CD4-positive, alpha-beta T cell treated with Interleukin-10 for 1 hour (primary cell): ENCODE results near the gene CBARP.
"Not testable (repeated sequence)": the region's sequence is repeated elsewhere in the genome, so short reads cannot be mapped to it uniquely, and the experiment has no call there.

Source experiments
- DNase-seq: peaks from one replicate; pipeline ENCODE4 v3.0.0-alpha.2; 2020

CBARP gene

DNA sequence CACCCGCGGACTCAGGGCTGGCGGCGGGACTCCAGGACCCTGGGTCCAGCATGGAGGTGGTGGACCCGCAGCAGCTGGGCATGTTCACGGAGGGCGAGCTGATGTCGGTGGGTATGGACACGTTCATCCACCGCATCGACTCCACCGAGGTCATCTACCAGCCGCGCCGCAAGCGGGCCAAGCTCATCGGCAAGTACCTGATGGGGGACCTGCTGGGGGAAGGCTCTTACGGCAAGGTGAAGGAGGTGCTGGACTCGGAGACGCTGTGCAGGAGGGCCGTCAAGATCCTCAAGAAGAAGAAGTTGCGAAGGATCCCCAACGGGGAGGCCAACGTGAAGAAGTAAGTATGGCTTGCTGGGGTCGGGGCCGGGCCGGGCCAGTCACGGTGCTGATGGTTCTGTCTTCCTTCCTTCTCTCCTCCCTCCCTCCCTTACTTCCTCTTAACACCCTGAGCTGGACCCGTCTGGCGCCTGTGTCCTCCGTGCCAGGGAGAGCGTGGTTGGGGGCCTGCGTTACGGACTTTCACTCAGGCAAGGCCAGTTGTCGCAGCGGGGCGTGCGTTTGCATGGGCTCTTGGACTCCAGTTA is 30.8 kb downstream of the CBARP start:
- DNase-seq = peak; percentile 33

DNA sequence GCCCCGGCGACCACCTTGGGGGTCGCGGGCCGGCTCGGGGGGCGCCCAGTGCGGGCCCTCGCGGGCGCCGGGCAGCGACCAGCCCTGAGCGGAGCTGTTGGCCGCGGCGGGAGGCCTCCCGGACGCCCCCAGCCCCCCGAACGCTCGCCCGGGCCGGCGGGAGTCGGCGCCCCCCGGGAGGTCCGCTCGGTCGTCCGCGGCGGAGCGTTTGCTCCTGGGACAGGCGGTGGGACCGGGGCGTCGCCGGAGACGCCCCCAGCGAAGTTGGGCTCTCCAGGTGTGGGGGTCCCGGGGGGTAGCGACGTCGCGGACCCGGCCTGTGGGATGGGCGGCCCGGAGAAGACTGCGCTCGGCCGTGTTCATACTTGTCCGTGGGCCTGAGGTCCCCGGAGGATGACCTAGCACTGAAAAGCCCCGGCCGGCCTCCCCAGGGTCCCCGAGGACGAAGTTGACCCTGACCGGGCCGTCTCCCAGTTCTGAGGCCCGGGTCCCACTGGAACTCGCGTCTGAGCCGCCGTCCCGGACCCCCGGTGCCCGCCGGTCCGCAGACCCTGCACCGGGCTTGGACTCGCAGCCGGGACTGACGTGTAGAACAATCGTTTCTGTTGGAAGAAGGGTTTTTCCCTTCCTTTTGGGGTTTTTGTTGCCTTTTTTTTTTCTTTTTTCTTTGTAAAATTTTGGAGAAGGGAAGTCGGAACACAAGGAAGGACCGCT is 31.5 kb downstream of the CBARP start:
- DNase-seq = no peak

DNA sequence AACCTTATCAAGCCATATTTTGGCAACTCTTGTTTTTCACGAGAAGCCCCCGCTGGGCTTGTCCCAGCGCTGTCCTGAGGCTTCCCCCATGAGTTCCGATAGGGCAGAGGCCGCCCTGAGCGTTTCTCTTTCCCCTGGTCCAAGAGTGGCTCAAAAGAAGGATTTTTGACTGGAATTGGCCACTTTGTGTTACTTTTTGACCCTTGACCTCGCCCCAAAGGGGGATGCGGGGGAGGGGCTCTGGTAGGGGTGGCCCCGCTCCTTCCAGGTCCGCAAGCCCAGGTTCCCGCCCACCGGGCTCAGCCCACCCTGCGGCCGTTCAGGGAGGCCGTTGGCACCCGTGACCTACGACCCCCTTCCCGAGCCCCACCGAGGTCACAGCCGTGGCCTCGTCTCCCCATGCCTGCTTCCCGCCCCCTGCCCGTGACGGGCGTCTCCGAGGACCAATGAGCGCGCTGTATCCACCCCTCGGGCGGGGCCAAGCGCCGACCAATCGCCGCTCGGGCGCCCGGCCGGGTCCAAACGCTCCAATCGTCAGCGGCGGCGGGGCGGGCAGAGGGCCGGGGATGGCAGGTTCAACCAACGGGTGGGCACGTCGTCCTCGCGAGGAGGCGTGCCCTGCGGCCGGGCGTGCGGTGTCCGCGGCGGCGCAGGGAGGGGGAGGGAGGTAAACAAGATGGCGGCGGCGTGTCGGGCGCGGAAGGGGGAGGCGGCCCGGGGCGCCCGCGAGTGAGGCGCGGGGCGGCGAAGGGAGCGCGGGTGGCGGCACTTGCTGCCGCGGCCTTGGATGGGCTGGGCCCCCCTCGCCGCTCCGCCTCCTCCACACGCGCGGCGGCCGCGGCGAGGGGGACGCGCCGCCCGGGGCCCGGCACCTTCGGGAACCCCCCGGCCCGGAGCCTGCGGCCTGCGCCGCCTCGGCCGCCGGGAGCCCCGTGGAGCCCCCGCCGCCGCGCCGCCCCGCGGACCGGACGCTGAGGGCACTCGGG is 32.4 kb downstream of the CBARP start, which contains the start of gene STK11:
Gene STK11, plus strand, starts transcription at position 665 of the 986 bp plus-strand sequence. CDS start 1,136 bp downstream, outside the sequence.
- DNase-seq = peak; percentile 99

DNA sequence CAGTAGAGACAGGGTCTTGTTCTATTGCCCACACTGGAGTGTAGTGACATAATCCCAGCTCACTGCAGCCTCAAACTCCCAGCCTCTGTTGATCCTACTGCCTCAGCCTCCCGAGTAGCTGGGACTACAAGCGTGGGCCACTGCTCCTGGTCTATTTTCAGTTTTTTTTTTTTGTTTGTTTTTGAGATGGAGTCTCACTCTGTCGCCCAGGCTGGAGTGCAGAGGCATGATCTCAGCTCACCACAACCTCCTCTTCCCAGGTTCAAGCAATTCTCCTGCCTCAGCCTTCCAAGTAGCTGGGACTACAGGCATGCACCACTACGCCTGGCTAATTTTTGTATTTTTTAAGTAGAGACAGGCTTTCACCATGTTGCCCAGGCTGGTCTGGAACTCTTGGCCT is 37.2 kb downstream of the CBARP start:
- DNase-seq = not testable (repeated sequence)

DNA sequence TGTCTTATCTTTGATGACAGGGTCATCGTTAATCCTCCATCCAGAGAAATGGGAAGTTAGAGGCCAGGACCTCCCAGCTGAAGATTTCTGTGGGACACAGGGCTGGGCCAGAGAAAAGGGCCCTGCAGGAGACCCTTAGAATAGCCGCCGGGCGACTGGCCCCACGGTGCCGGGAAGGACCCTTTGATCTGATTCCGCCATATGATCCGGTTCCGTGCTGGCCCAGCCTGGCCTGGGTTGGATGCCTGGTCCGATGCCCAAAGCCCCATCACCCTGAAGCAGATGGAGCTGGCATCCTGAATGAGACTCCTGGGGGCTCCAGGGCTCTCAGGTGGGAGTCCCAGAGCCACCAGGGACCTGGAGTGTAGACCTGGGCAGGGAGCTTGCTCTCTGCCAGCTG is 38.3 kb downstream of the CBARP start:
- DNase-seq = no peak

DNA sequence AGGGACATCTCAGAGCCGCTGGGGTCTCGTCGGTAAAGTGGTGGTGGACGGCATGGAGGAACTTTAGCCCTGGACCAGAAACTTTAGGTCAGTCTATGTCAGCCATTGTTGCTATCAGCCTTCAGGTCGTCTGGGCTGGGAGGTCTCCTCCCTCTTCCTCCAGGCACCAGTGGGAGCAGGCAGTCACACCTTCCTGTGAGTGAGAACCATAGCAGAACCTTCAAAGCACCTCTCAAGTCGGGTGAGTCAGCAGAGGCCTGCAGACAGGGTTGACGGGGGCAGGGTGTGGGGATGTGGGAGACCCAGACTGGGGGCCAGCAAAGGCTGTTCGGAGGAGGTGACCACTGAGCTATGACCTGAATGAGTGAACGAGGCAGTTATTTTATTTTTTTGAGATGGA is 48.4 kb downstream of the CBARP start:
- peak; percentile 53 for DNase-seq

DNA sequence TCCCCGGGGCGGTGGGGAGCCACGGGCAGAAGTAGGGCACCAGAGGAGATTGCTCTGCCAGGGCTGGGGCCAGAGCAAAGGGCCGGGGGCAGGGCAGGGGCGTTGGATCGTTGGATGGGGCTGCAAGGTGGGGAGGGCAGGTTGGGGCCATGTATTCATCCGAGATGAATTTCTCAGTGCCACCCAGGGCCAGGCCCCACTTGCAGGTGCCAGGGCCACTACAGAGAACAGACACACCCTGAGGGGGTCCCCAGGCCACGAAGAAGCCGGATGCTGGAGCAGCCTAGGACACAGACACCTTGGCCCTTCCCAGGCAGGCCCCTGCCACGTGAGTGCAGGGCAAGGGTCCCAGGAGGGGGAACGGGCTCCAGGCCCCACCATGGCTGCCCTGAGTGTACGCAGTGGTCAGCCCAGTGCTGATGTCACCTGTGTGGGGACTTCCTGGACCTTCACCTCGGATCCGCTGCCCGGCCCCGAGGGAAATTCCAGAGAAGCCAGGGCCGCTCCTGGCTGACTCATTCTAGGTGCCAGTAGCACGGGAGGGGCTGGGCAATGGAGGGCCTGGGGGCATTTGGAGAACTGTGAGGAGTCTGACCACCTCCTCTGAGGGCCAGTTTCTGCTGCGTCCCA is 54.1 kb downstream of the CBARP start:
- no peak for DNase-seq

DNA sequence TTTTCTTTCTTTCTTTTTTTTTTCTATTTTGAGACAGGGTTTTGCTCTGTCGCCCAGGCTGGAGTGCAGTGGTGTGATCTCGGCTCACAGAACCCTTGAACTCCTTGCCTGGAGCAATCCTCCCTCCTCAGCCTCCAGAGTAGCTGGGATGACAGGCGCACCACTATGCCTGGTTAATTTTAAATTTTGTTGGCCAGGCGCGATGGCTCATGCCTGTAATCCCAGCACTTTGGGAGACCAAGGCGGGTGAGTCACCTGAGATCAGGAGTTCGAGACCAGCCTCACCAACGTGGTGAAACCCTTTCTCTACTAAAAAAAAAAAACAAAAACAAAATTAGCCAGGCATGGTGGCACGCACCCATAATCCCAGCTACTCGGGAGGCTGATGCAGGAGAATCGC is 55.1 kb downstream of the CBARP start:
- DNase-seq = no peak

DNA sequence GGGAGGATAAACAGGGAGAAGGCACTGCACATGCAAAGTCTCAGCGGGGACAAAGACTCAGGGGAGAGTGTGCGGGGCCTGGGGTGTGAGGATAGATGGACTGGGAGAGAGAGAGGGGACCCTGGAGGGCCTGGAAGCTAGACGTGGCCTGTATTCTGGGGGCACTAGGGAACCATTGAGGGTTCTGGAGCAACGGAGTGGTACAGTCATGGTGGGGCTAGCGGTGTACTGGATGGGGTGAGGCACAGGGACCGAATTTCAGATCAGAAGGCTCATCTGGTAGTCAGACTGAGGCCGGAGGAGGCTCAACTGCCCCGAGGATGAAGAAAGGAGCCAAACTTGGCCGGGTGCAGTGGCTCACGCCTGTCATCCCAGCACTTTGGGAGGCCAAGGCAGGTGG is 55.7 kb downstream of the CBARP start:
- no peak for DNase-seq

DNA sequence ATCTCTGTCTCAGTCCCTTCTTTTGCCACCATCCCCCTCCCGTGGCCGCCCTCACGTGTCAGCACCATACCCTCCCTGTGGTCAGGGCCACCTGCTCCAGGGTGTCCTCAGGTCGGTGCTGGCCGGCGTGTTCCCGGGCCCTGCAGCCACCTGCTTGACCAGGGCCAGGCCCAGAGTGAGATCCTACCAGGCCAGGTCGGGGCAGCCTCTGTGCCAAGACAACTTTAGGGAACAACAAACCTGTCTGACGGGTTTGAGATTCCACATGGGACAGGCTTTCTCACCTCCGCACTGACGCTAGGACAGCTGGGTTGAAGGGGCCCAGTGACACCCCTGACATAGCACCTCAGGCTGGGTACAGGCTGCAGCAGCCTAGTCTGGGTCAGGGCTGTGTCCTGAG is 56.2 kb downstream of the CBARP start:
- DNase-seq = no peak
